GM21515 (cell line): ENCODE results near the gene GLYAT.
"Not testable (repeated sequence)": the region's sequence is repeated elsewhere in the genome, so short reads cannot be mapped to it uniquely, and the experiment has no call there.

Experiments
- ATAC-seq: cut with Tn5 transposase; IDR thresholded peaks from one replicate; pipeline ENCODE4 v1.9.1; 2021; ENCODE audit not compliant: unreplicated experiment

Gene GLYAT

GRCh38 chr11:58744988-58745704 is 13.4 kb upstream of the GLYAT start:
- no peak for ATAC-seq

DNA sequence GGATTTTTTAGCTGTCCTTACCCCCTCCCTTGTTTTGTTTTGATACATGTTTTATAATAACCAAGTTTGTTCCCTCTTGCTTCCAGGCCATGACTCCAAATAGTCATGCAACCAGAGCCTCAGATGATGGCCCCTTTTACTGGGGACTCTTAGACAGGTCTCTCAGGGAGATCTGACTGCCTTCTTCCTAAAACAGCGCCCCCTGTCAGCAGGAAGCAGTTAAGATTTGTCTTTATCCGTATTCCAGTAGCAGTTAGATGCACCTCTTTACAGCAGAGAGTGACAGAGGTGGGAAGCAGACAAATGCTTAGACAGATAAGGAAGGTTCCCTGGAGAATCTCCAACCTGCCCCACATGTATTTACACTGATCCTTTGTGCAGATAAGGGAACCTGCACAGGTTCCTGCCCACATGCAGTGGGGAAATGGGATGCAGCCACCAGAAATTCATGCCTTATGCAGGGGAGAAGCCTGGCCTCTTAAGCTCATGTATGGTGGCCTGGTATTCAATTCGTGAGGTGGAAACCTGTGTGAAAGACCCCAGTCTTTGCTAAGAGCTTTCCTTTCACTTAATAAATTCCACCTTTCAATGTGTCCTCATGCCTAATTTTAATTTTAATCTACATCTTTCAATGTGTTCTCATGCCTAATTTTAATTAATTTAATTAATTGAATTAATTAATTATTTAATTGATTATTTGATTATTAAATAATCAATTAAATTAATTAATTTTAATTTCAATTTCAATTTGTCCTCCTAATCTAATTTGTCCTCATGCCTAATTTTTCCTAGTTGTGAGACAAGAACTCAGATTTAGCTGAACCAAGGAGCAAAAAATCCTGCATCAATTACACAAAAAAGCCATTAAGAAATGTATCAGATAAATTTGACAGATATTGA is 11.5 kb upstream of the GLYAT start:
- ATAC-seq: no peak

GRCh38 chr11:58742140-58742539 is 10.4 kb upstream of the GLYAT start:
- peak; percentile 78 for ATAC-seq

GRCh38 chr11:58741127-58741526 is 9.4 kb upstream of the GLYAT start:
- ATAC-seq: no peak

DNA sequence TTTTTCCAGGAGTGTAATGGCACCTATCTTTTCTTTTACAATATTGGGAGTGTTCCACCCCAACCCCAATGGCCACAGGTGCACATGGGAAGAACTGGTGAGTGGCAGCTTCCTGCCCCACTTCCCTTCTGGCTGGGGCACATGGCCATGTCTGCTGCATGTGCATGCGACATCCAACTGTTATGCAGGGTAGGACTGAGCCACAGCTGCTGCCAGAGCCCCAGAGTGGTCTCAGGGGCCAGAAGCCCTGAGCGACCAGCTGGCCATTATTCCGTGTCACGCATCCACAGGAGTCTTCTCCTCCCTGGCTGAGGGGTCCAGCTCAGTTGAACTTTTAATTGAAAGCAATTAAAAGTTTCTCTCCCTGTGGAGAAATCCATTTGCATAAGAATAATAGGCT is 8.7 kb upstream of the GLYAT start:
- no peak for ATAC-seq

DNA sequence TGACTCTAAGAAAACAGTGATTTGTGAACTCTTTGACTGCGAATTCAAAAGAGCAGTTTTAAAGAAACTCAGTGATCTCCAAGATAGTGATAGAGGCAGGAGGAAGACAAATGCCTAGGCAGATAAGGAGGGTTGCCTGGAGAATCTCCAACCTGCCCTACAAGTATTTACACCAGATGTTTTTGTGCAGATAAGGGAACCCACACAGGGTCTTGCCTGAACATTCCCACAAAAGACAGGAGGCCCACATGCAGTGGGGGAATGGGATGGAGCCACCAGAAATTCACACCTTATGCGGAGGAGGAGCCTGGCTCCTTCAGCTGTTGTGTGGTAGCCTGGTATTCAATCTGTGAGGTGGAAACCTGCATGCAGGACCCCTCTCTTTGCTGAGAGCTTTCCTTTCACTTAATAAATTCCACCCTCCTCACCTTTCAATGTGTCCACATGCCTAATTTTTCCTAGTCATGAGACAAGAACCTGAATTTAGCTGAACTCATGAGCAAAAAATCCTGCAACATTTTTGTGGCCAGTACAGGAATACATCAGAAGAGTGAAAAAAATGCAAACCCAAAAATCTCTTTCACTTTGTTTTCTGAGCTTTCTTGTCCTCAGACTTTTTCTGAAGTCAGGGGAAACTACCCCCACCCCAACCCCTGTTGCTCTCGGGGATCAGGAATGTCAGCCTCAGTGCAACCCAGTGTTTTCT is 8.1 kb upstream of the GLYAT start:
- no peak for ATAC-seq

DNA sequence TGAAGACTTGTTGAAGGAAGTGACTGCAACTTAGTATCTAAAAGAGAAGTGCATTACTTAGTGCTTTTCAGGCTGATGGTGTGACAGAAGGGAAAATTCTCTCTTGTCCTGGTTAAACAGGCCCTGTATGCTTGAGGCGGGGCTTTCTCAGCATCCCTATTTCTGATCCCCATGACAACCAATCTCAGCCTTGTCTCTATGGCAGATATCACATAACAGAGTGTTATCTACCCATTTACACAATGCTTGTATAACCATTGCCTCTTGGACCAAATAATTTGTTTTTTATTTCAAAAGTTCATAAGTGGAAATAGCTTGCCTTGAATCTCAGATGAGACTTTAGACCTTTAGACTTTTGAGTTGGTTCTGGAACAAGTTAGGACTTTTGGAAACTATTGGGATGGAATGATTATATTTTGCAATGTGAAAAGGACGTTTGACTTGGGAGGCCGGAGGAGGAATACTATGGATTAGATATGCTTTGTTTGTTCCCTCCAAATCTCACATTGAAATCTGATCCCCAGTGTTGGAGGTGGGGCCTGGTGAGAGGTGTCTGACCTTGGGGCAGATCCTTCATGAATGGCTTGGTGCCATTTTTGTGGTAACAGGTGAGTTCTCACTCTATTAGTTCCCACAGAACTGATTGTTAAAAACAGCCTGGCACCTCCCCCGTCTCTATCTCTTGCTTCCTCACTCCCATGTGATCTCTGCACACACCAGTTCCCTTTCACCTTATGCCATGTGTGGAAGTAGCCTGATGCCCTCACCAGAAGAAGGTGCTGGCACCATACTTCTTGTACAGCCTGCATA is 3.1 kb upstream of the GLYAT start:
- no peak for ATAC-seq

DNA sequence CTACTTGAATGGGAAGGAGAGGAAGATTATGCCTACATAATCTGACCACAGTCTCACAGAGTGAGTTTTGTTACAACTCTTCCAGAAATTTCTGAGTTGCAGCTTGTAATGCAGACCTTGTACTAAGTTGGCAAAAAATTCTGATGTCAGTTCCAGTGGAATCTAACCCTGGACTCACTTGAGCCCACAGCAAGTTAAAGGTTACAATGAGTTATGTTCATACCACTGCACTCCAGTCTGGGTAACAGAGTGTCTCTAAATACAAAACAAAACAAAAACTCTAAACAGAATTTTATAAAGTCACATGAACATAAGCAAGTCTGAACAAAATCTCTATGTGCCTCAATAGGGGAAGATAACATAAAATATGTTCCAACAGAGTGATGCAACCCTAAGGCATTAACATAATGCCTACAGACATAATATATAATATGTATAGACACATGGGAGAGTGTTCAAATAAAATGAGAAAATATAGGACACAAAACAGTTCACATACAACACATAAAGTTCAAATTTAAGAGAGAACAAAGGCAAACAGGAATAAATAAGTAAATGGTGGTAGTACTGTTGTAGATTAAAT is 1.1 kb downstream of the GLYAT start:
- no peak for ATAC-seq

DNA sequence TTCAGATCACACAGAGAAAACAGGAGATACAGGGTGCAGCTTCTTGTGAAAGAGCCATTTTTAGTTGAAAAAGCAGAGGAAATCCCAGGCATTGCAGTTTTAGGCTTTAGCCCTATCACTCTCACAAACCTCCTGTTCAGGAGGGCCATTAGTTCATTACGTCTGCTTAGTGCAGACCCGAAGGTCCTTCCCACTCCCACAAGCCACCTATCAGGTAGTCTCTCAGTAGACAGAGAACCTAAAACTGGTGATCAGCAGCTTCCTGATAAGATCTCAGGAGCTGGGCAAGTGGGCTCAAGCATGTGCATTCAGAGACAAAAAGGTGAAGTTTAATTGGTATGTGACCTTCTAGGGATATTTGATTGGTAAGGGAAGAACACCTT is 4.3 kb downstream of the GLYAT start:
- no peak for ATAC-seq

GRCh38 chr11:58726737-58727414 is 4.9 kb downstream of the GLYAT start:
- ATAC-seq: no peak

- no peak for ATAC-seq
These were observed 12.2 kb downstream of the GLYAT start for GRCh38 chr11:58719406-58720117.

DNA sequence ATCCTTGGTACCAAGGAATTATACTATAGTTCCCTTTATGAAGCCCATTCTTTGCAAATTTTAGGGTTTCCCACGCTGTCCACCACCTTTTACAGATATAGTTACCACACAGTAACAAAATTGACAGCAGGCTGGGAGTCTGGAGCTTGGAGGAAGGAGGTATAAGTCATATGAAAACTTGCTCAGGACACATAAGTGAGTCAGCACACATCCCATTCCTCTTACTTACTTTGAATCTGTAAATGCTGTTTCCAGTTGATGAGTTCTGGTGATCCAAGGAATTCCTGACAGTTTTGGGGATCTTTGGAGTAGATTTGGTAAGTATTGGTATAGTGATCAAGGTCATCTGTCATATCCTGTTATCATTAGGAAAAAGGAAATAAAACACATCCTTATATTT is 19.2 kb downstream of the GLYAT start:
- ATAC-seq: no peak

GRCh38 chr11:58711832-58712231 is 19.9 kb downstream of the GLYAT start:
- no peak for ATAC-seq

DNA sequence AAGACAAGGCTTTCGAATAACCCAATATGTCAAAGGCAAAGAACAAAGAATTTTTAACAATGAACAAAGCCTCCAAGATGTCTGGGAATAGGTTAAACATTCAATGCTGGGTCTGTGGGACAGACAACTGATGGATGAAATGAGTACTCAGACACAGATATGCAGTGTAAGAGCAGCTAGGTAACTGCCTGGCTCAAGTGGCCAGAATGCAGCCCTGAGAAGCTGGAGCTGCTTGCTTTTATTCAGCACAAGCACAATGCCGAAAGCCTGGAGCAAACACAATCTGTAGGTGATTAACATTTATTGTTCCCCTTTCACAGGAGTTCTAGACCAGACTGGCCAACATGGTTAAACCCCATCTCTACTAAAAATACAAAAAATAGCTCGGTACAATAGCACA is 24.0 kb downstream of the GLYAT start:
- ATAC-seq: no peak

GRCh38 chr11:58696825-58697224 is 34.9 kb downstream of the GLYAT start:
- ATAC-seq: not testable (repeated sequence)

DNA sequence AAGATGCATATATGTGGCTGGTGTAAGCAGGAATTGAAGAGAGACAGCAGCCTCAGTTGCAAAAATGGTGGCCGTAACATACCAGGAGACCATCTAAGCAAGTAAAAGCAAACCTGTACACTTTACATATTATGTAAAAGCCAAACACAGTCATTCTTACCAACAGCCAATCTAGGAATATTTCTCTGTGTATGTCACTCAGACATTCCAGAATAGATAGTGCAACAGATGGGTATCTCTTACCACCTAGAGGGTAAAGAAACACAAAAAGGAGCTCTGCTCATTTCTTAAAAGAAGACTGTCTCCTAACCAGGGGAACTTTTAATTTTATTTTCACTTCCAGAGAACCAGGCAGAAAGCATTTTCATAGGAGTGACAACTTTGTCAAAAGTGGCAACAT is 38.7 kb downstream of the GLYAT start:
- no peak for ATAC-seq

- ATAC-seq: no peak
These were observed 40.1 kb downstream of the GLYAT start for GRCh38 chr11:58691675-58692074.

DNA sequence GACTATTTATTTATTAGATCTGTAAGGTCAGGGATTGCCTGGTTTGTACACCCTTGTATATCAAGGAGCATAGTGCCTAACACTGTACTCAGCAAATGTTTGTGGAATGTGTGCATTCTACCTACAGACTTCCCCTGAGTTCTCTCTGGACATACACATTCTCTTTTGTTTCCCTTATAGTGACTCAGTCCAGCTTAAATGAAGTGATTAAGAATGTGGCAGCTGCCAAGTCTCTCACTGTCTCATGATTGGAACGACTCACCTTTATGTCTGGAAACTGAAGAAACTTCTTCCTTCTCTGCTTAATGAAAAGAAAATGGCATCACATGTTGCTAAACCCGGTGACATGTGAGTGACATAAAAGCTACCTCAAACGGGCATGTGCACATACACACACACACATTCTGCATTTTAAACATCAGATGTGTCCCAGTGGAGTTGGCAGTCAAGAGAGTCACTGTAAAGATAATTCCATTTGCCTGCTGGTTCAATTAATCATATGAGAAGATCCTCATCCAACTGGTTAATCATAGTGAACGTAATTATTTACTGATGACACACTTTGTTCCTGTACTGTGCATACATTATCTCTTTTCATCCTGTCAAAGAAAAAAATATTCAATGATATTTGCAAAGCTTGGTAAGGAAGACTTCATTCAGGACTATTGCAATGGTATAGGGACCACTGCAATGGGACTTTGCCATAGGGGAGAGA is 42.8 kb downstream of the GLYAT start:
- no peak for ATAC-seq
